GM12891 (cell line): ENCODE measurements around the gene PHEX.

ENCODE experiments used
- PAX5 ChIP-seq: IDR thresholded peaks from 2 replicates; pipeline ENCODE4 v1.6.1; 2011; ENCODE audit warnings: low read length, moderate library complexity, mild to moderate bottlenecking; ENCODE audit not compliant: insufficient read depth, severe bottlenecking
- POLR2A ChIP-seq: IDR thresholded peaks from 2 replicates; pipeline ENCODE4 v1.6.1; 2011; ENCODE audit warnings: low read depth, low read length, control low read depth
- POLR2AphosphoS5 ChIP-seq: IDR thresholded peaks from 2 replicates; pipeline ENCODE4 v1.6.1; 2011; ENCODE audit warnings: low read depth, low read length, control low read depth
- SPI1 ChIP-seq: IDR thresholded peaks from 2 replicates; pipeline ENCODE4 v1.6.1; 2011; ENCODE audit warnings: low read depth, low read length, control low read depth
- TAF1 ChIP-seq: IDR thresholded peaks from 2 replicates; pipeline ENCODE4 v1.6.1; 2011; ENCODE audit warnings: low read depth, low read length, control low read depth

- TF ChIP-seq POLR2A (no peak), PAX5 (no peak), TAF1 (no peak), POLR2AphosphoS5 (no peak), SPI1 (no peak)
These were observed 141.8 kb downstream of the PHEX start for GRCh38 chrX:22173966-22174365.
